PC-3 (cell line): ENCODE results near the gene ZSWIM7. TPM values are rescaled to one million over a fixed set of nuclear protein-coding genes. Genes with fewer than 3 reads are reported as not detected.

Experiments used
- ATAC-seq: fragments of 200-7000 bp; cut with Tn5 transposase; 2 replicates; pipeline ENCODE4 v1.9.1; 2020; ENCODE audit warnings: mild to moderate bottlenecking, moderate library complexity
- BruUV-seq: library from RNA; stranded (reverse); fragments of 400-500 nt; replicated peaks from 2 replicates; lab custom pipeline; 2021; lab: Mats Ljungman, UMichigan
- CTCF ChIA-PET: fragments of 300-600 bp; sonication (Branson Sonifier 250); formaldehyde crosslinking; loops from one replicate; lab custom pipeline; 2022; ENCODE audit warnings: antibody characterized with exemption; lab: Charles Lee
- POLR2A ChIA-PET: fragments of 300-600 bp; sonication (Branson Sonifier 250); formaldehyde crosslinking; loops from one replicate; lab custom pipeline; 2022; ENCODE audit warnings: antibody characterized with exemption; ENCODE audit not compliant: unreplicated experiment; lab: Charles Lee
- DNase-seq: peaks from one replicate; pipeline ENCODE4 v3.0.0-alpha.2; 2015
- H2AFZ ChIP-seq: fragments of 300-600 bp; sonication (generic); 2 replicates; pipeline ENCODE4 v1.6.0; 2016; ENCODE audit warnings: antibody characterized with exemption, low read length
- H3F3A ChIP-seq: fragments of 300-600 bp; sonication (generic); one replicate; pipeline ENCODE4 v1.6.0; 2017; ENCODE audit warnings: antibody characterized with exemption, low read length, control low read depth, mild to moderate bottlenecking; ENCODE audit not compliant: unreplicated experiment
- H3K27ac ChIP-seq: fragments of 300-600 bp; sonication (generic); 2 replicates; pipeline ENCODE4 v1.5.1; 2016; ENCODE audit warnings: mild to moderate bottlenecking, low read length
- H3K27me3 ChIP-seq: fragments of 300-600 bp; sonication (generic); 2 replicates; pipeline ENCODE4 v1.6.1; 2016; ENCODE audit warnings: low read length, mixed read lengths
- H3K36me3 ChIP-seq: fragments of 300-600 bp; sonication (generic); 2 replicates; pipeline ENCODE4 v1.6.1; 2016; ENCODE audit warnings: low read depth, mixed run types, low read length, mixed read lengths
- H3K4me1 ChIP-seq: fragments of 300-600 bp; sonication (generic); 2 replicates; pipeline ENCODE4 v1.5.1; 2016; ENCODE audit warnings: low read length; ENCODE audit not compliant: insufficient read depth
- H3K4me2 ChIP-seq: fragments of 300-600 bp; sonication (generic); 2 replicates; pipeline ENCODE4 v1.6.0; 2016; ENCODE audit warnings: low read length
- H3K4me3 ChIP-seq: fragments of 300-600 bp; sonication (generic); 2 replicates; pipeline ENCODE4 v1.5.1; 2016; ENCODE audit warnings: mild to moderate bottlenecking, low read length, mixed read lengths
- H3K79me2 ChIP-seq: fragments of 300-600 bp; sonication (generic); 2 replicates; pipeline ENCODE4 v1.6.1; 2017; ENCODE audit warnings: low read length, mixed read lengths
- H3K9ac ChIP-seq: fragments of 300-600 bp; sonication (generic); 2 replicates; pipeline ENCODE4 v1.6.0; 2016; ENCODE audit warnings: mild to moderate bottlenecking, low read length
- H3K9me2 ChIP-seq: fragments of 300-600 bp; sonication (generic); replicated peaks from 2 replicates; pipeline ENCODE4 v1.6.1; 2016; ENCODE audit warnings: mixed run types, low read length, mixed read lengths
- H3K9me3 ChIP-seq: fragments of 300-600 bp; sonication (generic); 2 replicates; pipeline ENCODE4 v1.6.1; 2016; ENCODE audit warnings: low read length, mixed read lengths
- H4K20me1 ChIP-seq: fragments of 300-600 bp; sonication (generic); 2 replicates; pipeline ENCODE4 v1.6.1; 2016; ENCODE audit warnings: low read length, mixed read lengths
- CTCF ChIP-seq: fragments of 300-600 bp; sonication (generic); conservative IDR thresholded peaks from 2 replicates; pipeline ENCODE4 v1.5.1; 2017; ENCODE audit warnings: antibody characterized with exemption, low read depth, mild to moderate bottlenecking, low read length
- EZH2 ChIP-seq: fragments of 300-600 bp; sonication (generic); IDR thresholded peaks from one replicate; pipeline ENCODE4 v1.6.1; 2017; ENCODE audit warnings: antibody characterized with exemption, mild to moderate bottlenecking, low read length; ENCODE audit not compliant: unreplicated experiment
- EZH2phosphoT487 ChIP-seq: fragments of 300-600 bp; sonication (generic); IDR thresholded peaks from 2 replicates; pipeline ENCODE4 v1.6.1; 2018; ENCODE audit warnings: mild to moderate bottlenecking, antibody characterized with exemption, low read length, borderline replicate concordance
- intact Hi-C: fragments of 100-400 bp; cut with micrococcal nuclease; formaldehyde crosslinking; loops from 2 replicates; pipeline ENCODE4 v1.9.0; 2023
- total RNA-seq: library from RNA; depleted of rRNA; stranded (reverse); fragments of >200 nt; gene quantifications from 2 replicates; pipeline ENCODE4 v1.2.3, GENCODE V29; 2014

Gene ZSWIM7
- total RNA-seq, 1 experiment from 2014 or later: 97.6 TPM

DNA sequence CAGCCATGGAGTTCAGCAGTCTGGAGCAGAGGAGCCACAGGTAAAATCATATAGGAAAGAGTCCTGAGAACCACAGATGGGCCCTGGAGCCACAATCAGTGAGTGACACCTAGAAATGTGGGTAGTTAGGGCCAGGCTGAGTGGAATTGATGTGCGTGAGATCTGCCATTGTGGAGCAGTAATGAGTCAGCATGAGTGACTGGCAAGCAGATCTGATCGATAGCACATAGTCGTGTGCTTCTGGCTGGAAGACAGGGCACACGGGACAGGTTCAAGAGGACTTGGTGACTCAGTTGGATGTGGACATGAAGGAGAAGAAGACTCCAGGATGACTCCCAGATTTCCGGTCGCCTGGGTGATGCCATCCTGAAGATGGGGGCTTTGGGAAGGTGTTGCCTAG is 42.3 kb downstream of the ZSWIM7 start:
- Histone ChIP-seq H3K4me3 (no peak overlapping the region), H3K4me2 (peak overlapping the region; percentile 21), H3F3A (peaks cover 18% of the 10 kb centered on the region), H3K9ac (peak overlapping the region; percentile 88), H3K9me3 (no peaks in the 10 kb centered on the region), H2AFZ (no peak overlapping the region), H3K36me3 (0 out of 2 replicates have a peak, but pooled peaks cover 4% of the 10 kb centered on the region), H3K9me2 (no peaks in the 10 kb centered on the region), H3K4me1 (peaks cover 77% of the 10 kb centered on the region), H3K27me3 (no peaks in the 10 kb centered on the region), H3K79me2 (peaks cover 89% of the 10 kb centered on the region), H4K20me1 (no peaks in the 10 kb centered on the region), H3K27ac (peak overlapping the region; percentile 94)
- ATAC-seq: no peak
- ChIA-PET POLR2A (no interaction called here), CTCF (no interaction called here)
- TF ChIP-seq EZH2: no peak
- no TSS peak for BruUV-seq
- intact Hi-C loops: no loop called here
- peak; percentile 96 for DNase-seq

DNA sequence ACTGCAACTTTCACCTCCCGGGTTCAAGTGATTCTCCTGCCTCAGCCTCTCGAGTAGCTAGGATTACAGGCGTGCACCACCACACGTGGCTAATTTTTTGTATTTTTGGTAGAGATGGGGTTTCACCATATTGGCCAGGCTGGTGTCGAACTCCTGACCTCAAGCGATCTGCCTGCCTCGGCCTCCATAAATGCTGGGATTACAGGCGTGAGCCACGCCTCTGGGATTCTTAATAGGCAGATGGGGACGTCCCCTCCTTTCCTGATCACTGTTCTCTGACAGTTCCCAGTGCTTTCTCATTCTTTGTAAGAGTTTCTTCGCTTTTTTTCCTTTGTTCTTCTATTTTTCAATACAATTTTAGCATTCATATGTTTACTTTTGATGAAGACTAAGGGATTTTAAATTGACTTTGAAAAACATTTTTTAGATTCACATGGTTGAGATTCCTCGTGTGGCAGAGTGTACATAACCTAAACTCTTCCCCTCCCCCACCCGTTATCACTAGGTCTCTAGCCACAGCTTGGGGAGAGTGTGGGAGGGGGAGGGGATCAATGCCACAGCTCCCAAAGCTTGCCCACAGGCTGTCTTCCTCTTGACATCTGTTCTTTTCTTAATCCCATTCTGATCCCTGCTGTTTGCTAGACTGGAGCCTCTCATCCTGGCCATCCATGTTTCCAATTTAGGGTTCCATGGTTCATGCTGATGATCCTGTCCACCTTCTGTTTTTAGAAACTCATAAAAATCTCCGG is 43.5 kb downstream of the ZSWIM7 start:
- H3K9ac ChIP-seq: peak overlapping the region; percentile 71
- H3K4me1 ChIP-seq: peaks cover 71% of the 10 kb centered on the region
- no peak overlapping the region for H3K4me3 ChIP-seq
- DNase-seq: no peak
- peaks cover 18% of the 10 kb centered on the region for H3F3A ChIP-seq
- intact Hi-C loops: no loop called here
- H3K36me3 ChIP-seq: peaks cover 4% of the 10 kb centered on the region; the same call in 1 of the 2 replicates
- BruUV-seq: no TSS peak
- no peak overlapping the region for H2AFZ ChIP-seq
- peak overlapping the region; percentile 94 for H3K27ac ChIP-seq
- TF ChIP-seq EZH2 (no peak), EZH2phosphoT487 (no peak), CTCF (no peak)
- H3K9me3 ChIP-seq: no peaks in the 10 kb centered on the region
- ChIA-PET CTCF (no interaction called here), POLR2A (no interaction called here)
- H3K79me2 ChIP-seq: peaks cover 89% of the 10 kb centered on the region
- ATAC-seq: no peak
- H4K20me1 ChIP-seq: no peaks in the 10 kb centered on the region
- no peaks in the 10 kb centered on the region for H3K9me2 ChIP-seq
- no peaks in the 10 kb centered on the region for H3K27me3 ChIP-seq
- H3K4me2 ChIP-seq: no peak overlapping the region

DNA sequence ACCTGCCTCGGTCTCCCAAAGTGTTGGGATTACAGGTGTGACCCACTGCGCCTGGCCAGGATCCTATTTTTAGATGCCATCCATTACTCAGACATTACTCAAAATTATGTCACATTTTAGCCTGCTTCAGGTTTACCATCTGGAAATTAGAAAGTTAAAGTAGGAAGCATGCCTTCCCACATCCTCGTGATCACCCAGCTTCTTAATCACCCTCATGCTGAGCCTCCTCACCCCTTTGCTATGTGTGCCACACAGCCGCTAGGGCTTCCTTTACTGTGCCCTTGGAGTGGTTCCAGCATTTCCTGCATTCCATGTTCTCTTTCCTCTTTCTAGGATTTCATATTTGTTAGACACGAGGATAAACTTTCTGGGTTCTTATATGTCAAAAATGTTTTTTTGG is 45.3 kb downstream of the ZSWIM7 start:
- Histone ChIP-seq H4K20me1 (no peaks in the 10 kb centered on the region), H3K4me2 (peak overlapping the region; percentile 34), H3K79me2 (peaks cover 93% of the 10 kb centered on the region), H3K9me2 (no peaks in the 10 kb centered on the region), H3F3A (peaks cover 18% of the 10 kb centered on the region), H3K36me3 (peaks cover 16% of the 10 kb centered on the region), H3K9ac (peak overlapping the region; percentile 45), H3K4me1 (peaks cover 63% of the 10 kb centered on the region), H3K9me3 (no peaks in the 10 kb centered on the region), H3K4me3 (no peak overlapping the region), H3K27me3 (no peaks in the 10 kb centered on the region), H3K27ac (peak overlapping the region; percentile 85), H2AFZ (no peak overlapping the region)
- DNase-seq (peak; percentile 99), ATAC-seq (peak; percentile 67)
- intact Hi-C loops: no loop called here
- ChIA-PET POLR2A (interaction anchor here (0.6 kb wide), 1 partner anchor 485 kb away, joined by 4 read pairs; no protein-coding TSS in a partner anchor), CTCF (interaction anchor here (0.5 to 1.1 kb wide), 2 partner anchors 9 to 45 kb away, joined by 3 to 5 read pairs; partner anchors contain the start of gene ADORA2B)
- TF ChIP-seq CTCF (0 out of 2 replicates have a peak, but pooled peaks have one; percentile 7), EZH2 (no peak)
- no TSS peak for BruUV-seq
